Measurements from ENCODE around the gene DR1. TPM values are rescaled to one million over a fixed set of nuclear protein-coding genes. Genes with fewer than 3 reads are reported as not detected.

The DR1 gene
- total RNA-seq, 1 experiment from 2014 or later = 87.3 TPM

GRCh38 chr1:93347334-93347899 lies 1.7 kb downstream of the DR1 start:
- Histone ChIP-seq H2AK5ac (ENCODE audit: insufficient read length, low read length) (no peak overlapping the region), H2BK120ac (ENCODE audit: low read depth, low read length, poor library complexity, severe bottlenecking) (no peak overlapping the region), H2BK5ac (ENCODE audit: insufficient read length, low read length) (no peak overlapping the region), H3K14ac (ENCODE audit: insufficient read depth, low read length) (no peak overlapping the region), H3K79me1 (ENCODE audit: insufficient read depth, low read depth, low read length, poor library complexity, severe bottlenecking) (no peaks in the 10 kb centered on the region), H4K8ac (replicated peaks; ENCODE audit: insufficient read length, low read depth, low read length) (no peak overlapping the region), H4K91ac (ENCODE audit: insufficient read length, low read depth, low read length) (no peak overlapping the region), H2BK15ac (ENCODE audit: low read depth, low read length) (no peak overlapping the region), H3K18ac (ENCODE audit: insufficient read length, low read depth, low read length) (no peak overlapping the region), H4K20me1 (ENCODE audit: control insufficient read depth, insufficient read depth, insufficient read length) (peaks cover 3% of the 10 kb centered on the region), H3K79me2 (ENCODE audit: insufficient read depth, low read length) (peaks cover 20% of the 10 kb centered on the region; the same call in 1 of the 2 replicates), H3K23me2 (ENCODE audit: insufficient read length, low read depth, low read length, poor library complexity, severe bottlenecking) (peaks cover 16% of the 10 kb centered on the region), H3K4me2 (ENCODE audit: insufficient read depth, insufficient read length, low read length) (peak overlapping the region; percentile 99), H2BK20ac (ENCODE audit: low read depth, low read length, poor library complexity, severe bottlenecking) (no peak overlapping the region), H3K27me3 (ENCODE audit: insufficient read depth, low read length) (no peaks in the 10 kb centered on the region), H2AFZ (ENCODE audit: low read length) (no peak overlapping the region), H3K4me1 (ENCODE audit: insufficient read depth, low read length) (peaks cover 2% of the 10 kb centered on the region; the same call in 1 of the 2 replicates), H3K23ac (ENCODE audit: insufficient read length, low read depth, low read length) (no peak overlapping the region), H3K27ac (ENCODE audit: insufficient read length, low read depth, low read length) (no peak overlapping the region), H3K56ac (ENCODE audit: insufficient read length, low read depth, low read length) (no peak overlapping the region), H3T11ph (ENCODE audit: low read length) (no peak overlapping the region), H3K4ac (ENCODE audit: low read depth, low read length) (no peak overlapping the region), H3K9me3 (ENCODE audit: control insufficient read depth, low read depth, low read length) (no peaks in the 10 kb centered on the region), H3K9ac (ENCODE audit: extremely low read depth, insufficient read length, low read length) (peak overlapping the region; percentile 87), H2BK12ac (ENCODE audit: insufficient read length, low read depth, low read length) (no peak overlapping the region), H4K5ac (ENCODE audit: insufficient read length, low read depth, low read length) (no peak overlapping the region)
- no peak for DNase-seq
- no CpG with 5 or more reads among the region's 12 CpGs for whole genome bisulfite sequencing (ENCODE audit: extremely low coverage, insufficient read length, low lambda C conversion rate)
- peaks cover 2 to 18% (median 17%) of the 10 kb centered on the region in 3 experiments; a peak in 5 of 7 replicates for H3K36me3 Mint-ChIP-seq (ENCODE audit: insufficient read depth in 1 of 3, low read depth in 3 of 3)
- no peaks in the 10 kb centered on the region for H3K9me3 Mint-ChIP-seq
- peak overlapping the region; percentile 90 to 97 for H3K4me3 Mint-ChIP-seq
- peaks cover 28 to 30% of the 10 kb centered on the region in 2 experiments for H3K4me1 Mint-ChIP-seq
- H3K27me3 Mint-ChIP-seq (ENCODE audit: low read depth) = no peaks in the 10 kb centered on the region
- TF ChIP-seq CTCF (conservative IDR thresholded peaks at IDR 0.05) = no peak
- H3K27ac Mint-ChIP-seq = no peak overlapping the region; a peak in 1 of 7 replicates

Measured in H9 (cell line).